GM21786 (cell line): ENCODE results near the gene PPM1F.

ENCODE experiments used
- ATAC-seq: cut with Tn5 transposase; IDR thresholded peaks from one replicate; pipeline ENCODE4 v1.9.1; 2021; ENCODE audit not compliant: unreplicated experiment

Gene PPM1F

GRCh38 chr22:21961127-21961867 lies 8.6 kb upstream of the PPM1F start:
- no peak for ATAC-seq

- ATAC-seq, result no peak
Measured at GRCh38 chr22:21960200-21961126, 7.8 kb upstream of the PPM1F start.

GRCh38 chr22:21959274-21960074 lies 6.8 kb upstream of the PPM1F start:
- no peak for ATAC-seq

GRCh38 chr22:21958360-21959273 lies 6.0 kb upstream of the PPM1F start:
- no peak for ATAC-seq

GRCh38 chr22:21951931-21952465 lies 650 bp downstream of the PPM1F start:
- no peak for ATAC-seq

- no peak for ATAC-seq
Measured at GRCh38 chr22:21951062-21951461, 1.6 kb downstream of the PPM1F start.

- no peak for ATAC-seq
Measured at GRCh38 chr22:21949948-21950347, 2.7 kb downstream of the PPM1F start.

GRCh38 chr22:21949569-21949918 lies 3.1 kb downstream of the PPM1F start:
- no peak for ATAC-seq

- ATAC-seq, result no peak
Measured at GRCh38 chr22:21948824-21949568, 3.7 kb downstream of the PPM1F start.

- no peak for ATAC-seq
Measured at GRCh38 chr22:21948390-21948789, 4.3 kb downstream of the PPM1F start.

GRCh38 chr22:21947040-21948014 lies 5.3 kb downstream of the PPM1F start:
- ATAC-seq, result no peak

- ATAC-seq, result no peak
Measured at GRCh38 chr22:21946262-21946925, 6.3 kb downstream of the PPM1F start.

GRCh38 chr22:21945453-21946261 lies 7.0 kb downstream of the PPM1F start:
- no peak for ATAC-seq

- no peak for ATAC-seq
Measured at GRCh38 chr22:21944871-21945270, 7.8 kb downstream of the PPM1F start.

GRCh38 chr22:21943571-21944448 lies 8.8 kb downstream of the PPM1F start:
- ATAC-seq, result no peak
